ENCODE measurements around the gene PSMG4. TPM values are rescaled to one million over a fixed set of nuclear protein-coding genes. Genes with fewer than 3 reads are reported as not detected.

Gene PSMG4
- total and polyA plus RNA-seq, 2 donors from 2014 or later = 24.9 to 36.8 TPM

DNA sequence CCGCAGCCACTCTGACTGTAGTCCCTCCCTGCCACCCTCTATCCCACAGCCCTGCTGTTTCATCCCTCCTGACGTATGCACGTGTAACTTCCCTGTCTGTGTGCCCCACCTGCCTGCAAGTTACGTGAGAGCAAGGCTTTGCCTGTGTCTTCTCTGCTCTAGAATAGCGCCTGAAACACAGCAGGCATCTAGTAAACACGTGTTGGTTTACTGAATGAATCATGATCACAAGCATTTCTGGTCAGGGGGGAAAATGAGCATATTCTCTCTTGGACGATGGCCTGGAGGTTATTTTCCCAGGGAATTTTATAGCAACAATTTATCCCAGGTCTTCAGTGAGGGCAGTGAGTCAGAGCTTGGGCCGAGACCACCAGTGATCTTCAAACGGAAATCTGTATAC, 38.3 kb downstream of the PSMG4 start:
- H3K27me3 ChIP-seq (ENCODE audit: control insufficient read depth, insufficient read depth, low read length) = no peaks in the 10 kb centered on the region
- no peaks in the 10 kb centered on the region for H3K9me3 ChIP-seq (ENCODE audit: control insufficient read depth in 2 of 3, insufficient read depth in 1 of 3, low read length in 3 of 3)
- H3K4me3 ChIP-seq (ENCODE audit: low read length in 3 of 3) = no peak overlapping the region
- H3K36me3 ChIP-seq (ENCODE audit: control insufficient read depth in 2 of 3, insufficient read depth in 3 of 3, low read length in 3 of 3) = no peaks in the 10 kb centered on the region
- peak in 1 of 5 donors; percentile 22 for DNase-seq
- intact Hi-C loops (cut with DNase I) = no loop called here
- no peaks in the 10 kb centered on the region for H3K4me1 ChIP-seq (ENCODE audit: control insufficient read depth in 2 of 3, insufficient read depth in 2 of 3, low read depth in 1 of 3, low read length in 3 of 3)
- no peak for FAIRE-seq
- TF ChIP-seq, protein P1, sequence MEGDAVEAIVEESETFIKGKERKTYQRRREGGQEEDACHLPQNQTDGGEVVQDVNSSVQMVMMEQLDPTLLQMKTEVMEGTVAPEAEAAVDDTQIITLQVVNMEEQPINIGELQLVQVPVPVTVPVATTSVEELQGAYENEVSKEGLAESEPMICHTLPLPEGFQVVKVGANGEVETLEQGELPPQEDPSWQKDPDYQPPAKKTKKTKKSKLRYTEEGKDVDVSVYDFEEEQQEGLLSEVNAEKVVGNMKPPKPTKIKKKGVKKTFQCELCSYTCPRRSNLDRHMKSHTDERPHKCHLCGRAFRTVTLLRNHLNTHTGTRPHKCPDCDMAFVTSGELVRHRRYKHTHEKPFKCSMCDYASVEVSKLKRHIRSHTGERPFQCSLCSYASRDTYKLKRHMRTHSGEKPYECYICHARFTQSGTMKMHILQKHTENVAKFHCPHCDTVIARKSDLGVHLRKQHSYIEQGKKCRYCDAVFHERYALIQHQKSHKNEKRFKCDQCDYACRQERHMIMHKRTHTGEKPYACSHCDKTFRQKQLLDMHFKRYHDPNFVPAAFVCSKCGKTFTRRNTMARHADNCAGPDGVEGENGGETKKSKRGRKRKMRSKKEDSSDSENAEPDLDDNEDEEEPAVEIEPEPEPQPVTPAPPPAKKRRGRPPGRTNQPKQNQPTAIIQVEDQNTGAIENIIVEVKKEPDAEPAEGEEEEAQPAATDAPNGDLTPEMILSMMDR (IDR thresholded peaks at IDR 0.05; ENCODE audit: borderline replicate concordance, extremely low read depth, insufficient read depth) = no peak
- H3K27ac ChIP-seq (ENCODE audit: low read depth in 2 of 2, low read length in 2 of 2) = no peak overlapping the region
- H3K9ac ChIP-seq (ENCODE audit: low read length in 3 of 3) = no peak overlapping the region

DNA sequence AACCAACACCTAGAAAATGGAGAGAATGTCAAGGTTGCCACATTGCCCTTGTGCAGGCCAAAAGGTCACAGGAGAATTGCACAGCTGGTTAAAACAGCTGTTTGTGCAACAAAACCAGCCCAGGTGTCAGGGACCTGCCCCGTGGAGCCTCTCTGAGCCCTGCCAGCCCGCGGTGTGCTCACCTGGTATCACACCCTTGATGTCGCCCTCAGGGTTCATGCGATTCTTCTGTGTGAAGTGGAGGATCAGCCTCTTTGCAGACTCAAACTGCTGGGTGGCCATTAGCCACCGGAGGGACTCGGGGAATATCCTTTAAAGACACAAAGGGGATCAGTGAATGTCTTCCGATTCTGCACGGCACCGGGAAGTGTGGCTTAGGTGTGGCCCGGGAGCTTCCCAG, 39.2 kb downstream of the PSMG4 start:
- H3K27me3 ChIP-seq (ENCODE audit: control insufficient read depth, insufficient read depth, low read length) = no peaks in the 10 kb centered on the region
- H3K4me1 ChIP-seq (ENCODE audit: control insufficient read depth in 2 of 3, insufficient read depth in 2 of 3, low read depth in 1 of 3, low read length in 3 of 3) = no peaks in the 10 kb centered on the region
- TF ChIP-seq, protein P1 (IDR thresholded peaks at IDR 0.05; ENCODE audit: borderline replicate concordance, extremely low read depth, insufficient read depth) = no peak
- H3K9ac ChIP-seq (ENCODE audit: low read length in 3 of 3) = no peak overlapping the region
- FAIRE-seq = no peak
- no peak overlapping the region for H3K27ac ChIP-seq (ENCODE audit: low read depth in 2 of 2, low read length in 2 of 2)
- H3K36me3 ChIP-seq (ENCODE audit: control insufficient read depth in 2 of 3, insufficient read depth in 3 of 3, low read length in 3 of 3) = no peaks in the 10 kb centered on the region
- intact Hi-C loops (cut with DNase I) = no loop called here
- peak in 2 of 5 donors; percentile 20 to 48 for DNase-seq
- no peaks in the 10 kb centered on the region for H3K9me3 ChIP-seq (ENCODE audit: control insufficient read depth in 2 of 3, insufficient read depth in 1 of 3, low read length in 3 of 3)
- no peak overlapping the region for H3K4me3 ChIP-seq (ENCODE audit: low read length in 3 of 3)

DNA sequence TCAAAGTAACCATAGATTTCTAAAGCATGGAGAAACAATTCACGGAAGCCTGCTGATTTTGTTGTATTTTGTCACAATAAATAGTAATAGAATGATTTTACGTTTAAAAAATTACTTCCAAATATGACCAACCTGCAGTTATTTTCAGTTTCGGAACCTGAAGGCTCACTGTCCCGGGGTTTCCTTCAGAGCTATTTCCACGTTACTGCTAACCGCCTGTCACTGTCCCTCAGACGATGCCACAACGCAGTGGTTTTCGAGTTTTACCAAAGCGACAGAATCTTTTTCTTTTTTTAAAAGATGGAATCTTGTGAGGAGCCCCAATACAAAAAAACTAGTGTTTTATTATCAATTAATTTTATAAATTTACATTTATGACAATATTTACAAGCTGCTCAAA, 40.5 kb downstream of the PSMG4 start:
- Histone ChIP-seq H3K9ac (ENCODE audit: low read length in 3 of 3) (no peak overlapping the region), H3K4me3 (ENCODE audit: low read length in 3 of 3) (no peak overlapping the region), H3K36me3 (ENCODE audit: control insufficient read depth in 2 of 3, insufficient read depth in 3 of 3, low read length in 3 of 3) (no peaks in the 10 kb centered on the region), H3K9me3 (ENCODE audit: control insufficient read depth in 2 of 3, insufficient read depth in 1 of 3, low read length in 3 of 3) (no peaks in the 10 kb centered on the region), H3K4me1 (ENCODE audit: control insufficient read depth in 2 of 3, insufficient read depth in 2 of 3, low read depth in 1 of 3, low read length in 3 of 3) (no peaks in the 10 kb centered on the region), H3K27me3 (ENCODE audit: control insufficient read depth, insufficient read depth, low read length) (no peaks in the 10 kb centered on the region), H3K27ac (ENCODE audit: low read depth in 2 of 2, low read length in 2 of 2) (no peak overlapping the region)
- no peak for FAIRE-seq
- TF ChIP-seq, protein P1 (IDR thresholded peaks at IDR 0.05; ENCODE audit: borderline replicate concordance, extremely low read depth, insufficient read depth) = no peak
- no peak for DNase-seq
- intact Hi-C loops (cut with DNase I) = no loop called here

DNA sequence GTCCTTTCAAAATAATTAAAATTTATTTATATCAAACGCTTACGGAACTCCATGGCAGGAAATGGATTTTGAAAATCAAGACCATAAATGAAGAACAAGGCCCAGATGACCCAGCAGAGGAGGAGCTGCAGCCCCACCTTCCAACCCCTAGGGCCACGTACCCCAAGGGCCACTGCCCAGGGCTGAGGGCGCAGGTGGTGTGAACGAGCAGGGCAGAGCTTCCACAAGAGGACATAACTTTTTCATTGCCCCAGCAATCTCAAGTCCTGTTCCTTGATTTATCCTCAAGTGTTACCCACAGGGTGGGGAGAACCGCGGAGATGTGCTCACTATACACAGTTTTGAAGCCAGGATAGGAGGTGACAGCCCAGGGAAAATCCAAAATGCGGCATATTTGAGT, 42.8 kb downstream of the PSMG4 start:
- no peak overlapping the region for H3K4me3 ChIP-seq (ENCODE audit: low read length in 3 of 3)
- no peak overlapping the region for H3K27ac ChIP-seq (ENCODE audit: low read depth in 2 of 2, low read length in 2 of 2)
- DNase-seq = no peak
- TF ChIP-seq, protein P1 (IDR thresholded peaks at IDR 0.05; ENCODE audit: borderline replicate concordance, extremely low read depth, insufficient read depth) = no peak
- no peaks in the 10 kb centered on the region for H3K4me1 ChIP-seq (ENCODE audit: control insufficient read depth in 2 of 3, insufficient read depth in 2 of 3, low read depth in 1 of 3, low read length in 3 of 3)
- intact Hi-C loops (cut with DNase I) = no loop called here
- H3K9ac ChIP-seq (ENCODE audit: low read length in 3 of 3) = no peak overlapping the region
- H3K36me3 ChIP-seq (ENCODE audit: control insufficient read depth in 2 of 3, insufficient read depth in 3 of 3, low read length in 3 of 3) = no peaks in the 10 kb centered on the region
- H3K27me3 ChIP-seq (ENCODE audit: control insufficient read depth, insufficient read depth, low read length) = no peaks in the 10 kb centered on the region
- FAIRE-seq = no peak
- no peaks in the 10 kb centered on the region for H3K9me3 ChIP-seq (ENCODE audit: control insufficient read depth in 2 of 3, insufficient read depth in 1 of 3, low read length in 3 of 3)

Measured in kidney (tissue), 14 donors.